Measurements from ENCODE around the gene MYOD1. TPM values are rescaled to one million over a fixed set of nuclear protein-coding genes. Genes with fewer than 3 reads are reported as not detected.

Gene MYOD1
- total RNA-seq, 2 experiments from 2014 or later: not detected

DNA sequence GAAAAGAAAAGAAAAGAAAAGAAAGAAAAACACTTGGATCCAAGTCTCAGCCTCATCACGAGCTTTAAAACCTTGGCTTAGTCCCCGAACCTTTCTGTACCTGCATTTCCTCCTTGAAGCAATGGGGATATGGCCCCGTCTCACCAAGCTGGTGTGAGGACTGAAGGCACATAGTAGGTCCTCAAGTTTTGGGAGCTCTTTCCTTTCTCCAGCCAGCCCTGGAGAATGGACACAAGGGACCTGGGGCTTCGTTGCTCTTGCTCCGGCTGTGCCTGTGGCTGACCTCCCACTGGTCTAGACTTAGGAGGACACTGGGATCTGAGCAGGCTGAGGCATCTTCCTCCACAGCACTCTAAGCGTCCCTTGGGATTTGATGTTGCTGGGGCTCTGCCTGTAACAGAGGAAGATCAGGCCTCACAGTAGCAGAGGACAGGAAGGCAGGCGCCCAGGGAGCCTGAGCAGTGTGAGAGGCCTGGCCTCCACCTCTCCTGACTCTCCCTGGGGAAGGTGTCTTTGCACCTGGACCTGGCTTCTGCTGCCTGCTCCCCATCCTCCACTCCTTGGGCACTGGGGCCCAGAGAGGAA, 48.0 kb downstream of the MYOD1 start:
- H3K27ac ChIP-seq (ENCODE audit: low read depth, low read length, poor library complexity, severe bottlenecking): no peak overlapping the region
- no peaks in the 10 kb centered on the region for H3K9me3 ChIP-seq (ENCODE audit: low read length)
- intact Hi-C loops (cut with micrococcal nuclease; ENCODE audit: unreplicated experiment): no loop called here
- H3K36me3 ChIP-seq (ENCODE audit: insufficient read depth, low read length): no peaks in the 10 kb centered on the region
- ChIA-PET CTCF (ENCODE audit: unreplicated experiment) (no interaction called here), POLR2A (interaction anchor here (0.7 to 0.9 kb wide), 3 partner anchors 14 to 1812 kb away, joined by 3 to 4 read pairs (median 3); no protein-coding TSS in a partner anchor)
- H2AFZ ChIP-seq (ENCODE audit: low read length): no peak overlapping the region
- no peaks in the 10 kb centered on the region for H3K79me2 ChIP-seq (ENCODE audit: insufficient read depth, low read depth, low read length)
- no peaks in the 10 kb centered on the region for H3K9me2 ChIP-seq (ENCODE audit: insufficient read depth, low read length)
- H3K4me2 ChIP-seq (ENCODE audit: low read length): no peak overlapping the region
- no peak overlapping the region for H3K4me3 ChIP-seq (ENCODE audit: low read depth, low read length, poor library complexity, severe bottlenecking)
- TF ChIP-seq EZH2phosphoT487 (IDR thresholded peaks at IDR 0.05; ENCODE audit: borderline replicate concordance, low read depth, low read length): no peak
- TF ChIP-seq, protein P1, sequence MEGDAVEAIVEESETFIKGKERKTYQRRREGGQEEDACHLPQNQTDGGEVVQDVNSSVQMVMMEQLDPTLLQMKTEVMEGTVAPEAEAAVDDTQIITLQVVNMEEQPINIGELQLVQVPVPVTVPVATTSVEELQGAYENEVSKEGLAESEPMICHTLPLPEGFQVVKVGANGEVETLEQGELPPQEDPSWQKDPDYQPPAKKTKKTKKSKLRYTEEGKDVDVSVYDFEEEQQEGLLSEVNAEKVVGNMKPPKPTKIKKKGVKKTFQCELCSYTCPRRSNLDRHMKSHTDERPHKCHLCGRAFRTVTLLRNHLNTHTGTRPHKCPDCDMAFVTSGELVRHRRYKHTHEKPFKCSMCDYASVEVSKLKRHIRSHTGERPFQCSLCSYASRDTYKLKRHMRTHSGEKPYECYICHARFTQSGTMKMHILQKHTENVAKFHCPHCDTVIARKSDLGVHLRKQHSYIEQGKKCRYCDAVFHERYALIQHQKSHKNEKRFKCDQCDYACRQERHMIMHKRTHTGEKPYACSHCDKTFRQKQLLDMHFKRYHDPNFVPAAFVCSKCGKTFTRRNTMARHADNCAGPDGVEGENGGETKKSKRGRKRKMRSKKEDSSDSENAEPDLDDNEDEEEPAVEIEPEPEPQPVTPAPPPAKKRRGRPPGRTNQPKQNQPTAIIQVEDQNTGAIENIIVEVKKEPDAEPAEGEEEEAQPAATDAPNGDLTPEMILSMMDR (conservative IDR thresholded peaks at IDR 0.05; ENCODE audit: low read length): no peak
- BruUV-seq (replicated peaks): no TSS peak
- DNase-seq (ENCODE audit: low spot score): peak; percentile 24
- no peaks in the 10 kb centered on the region for H4K20me1 ChIP-seq (ENCODE audit: insufficient read depth, low read length)
- no peaks in the 10 kb centered on the region for H3K4me1 ChIP-seq (ENCODE audit: insufficient read depth, low read length, poor library complexity, severe bottlenecking)

DNA sequence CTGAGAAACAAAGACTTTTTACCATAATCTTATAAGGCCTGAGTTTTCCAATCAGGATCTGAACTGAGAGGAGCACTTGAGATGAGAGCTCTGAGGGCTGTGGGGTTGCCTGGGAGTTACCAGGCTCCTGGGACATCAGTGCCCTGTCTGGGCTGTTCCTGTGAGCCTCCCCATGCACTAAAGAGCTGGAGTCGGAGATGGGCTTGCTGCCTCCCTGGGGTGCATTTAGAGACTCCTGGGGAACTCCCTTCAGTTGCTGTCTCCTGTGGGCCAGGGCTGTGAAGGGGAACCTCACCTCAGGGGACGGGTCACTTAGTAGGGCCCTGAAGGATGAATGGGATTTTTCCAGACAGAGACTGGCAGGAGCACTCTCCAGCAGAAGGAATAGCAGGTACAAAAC, 48.5 kb downstream of the MYOD1 start:
- Histone ChIP-seq H3K9me2 (ENCODE audit: insufficient read depth, low read length) (no peaks in the 10 kb centered on the region), H3K27ac (ENCODE audit: low read depth, low read length, poor library complexity, severe bottlenecking) (no peak overlapping the region), H3K4me2 (ENCODE audit: low read length) (no peak overlapping the region), H3K4me3 (ENCODE audit: low read depth, low read length, poor library complexity, severe bottlenecking) (no peak overlapping the region), H2AFZ (ENCODE audit: low read length) (no peak overlapping the region), H3K9me3 (ENCODE audit: low read length) (no peaks in the 10 kb centered on the region), H3K36me3 (ENCODE audit: insufficient read depth, low read length) (no peaks in the 10 kb centered on the region), H3K79me2 (ENCODE audit: insufficient read depth, low read depth, low read length) (no peaks in the 10 kb centered on the region), H4K20me1 (ENCODE audit: insufficient read depth, low read length) (no peaks in the 10 kb centered on the region), H3K4me1 (ENCODE audit: insufficient read depth, low read length, poor library complexity, severe bottlenecking) (no peaks in the 10 kb centered on the region)
- intact Hi-C loops (cut with micrococcal nuclease; ENCODE audit: unreplicated experiment): no loop called here
- TF ChIP-seq, protein P1 (conservative IDR thresholded peaks at IDR 0.05; ENCODE audit: low read length): no peak
- no peak for TF ChIP-seq EZH2phosphoT487 (IDR thresholded peaks at IDR 0.05; ENCODE audit: borderline replicate concordance, low read depth, low read length)
- CTCF ChIA-PET (ENCODE audit: unreplicated experiment): no interaction called here
- POLR2A ChIA-PET: interaction anchor here (0.8 kb wide), 1 partner anchor 36 kb away, joined by 3 read pairs; no protein-coding TSS in a partner anchor
- DNase-seq (ENCODE audit: low spot score): no peak
- no TSS peak for BruUV-seq (replicated peaks)

- TF ChIP-seq EZH2phosphoT487 (IDR thresholded peaks at IDR 0.05; ENCODE audit: borderline replicate concordance, low read depth, low read length): no peak
- TF ChIP-seq, protein P1 (conservative IDR thresholded peaks at IDR 0.05; ENCODE audit: low read length): no peak
- Histone ChIP-seq H3K36me3 (ENCODE audit: insufficient read depth, low read length) (no peaks in the 10 kb centered on the region), H3K4me1 (ENCODE audit: insufficient read depth, low read length, poor library complexity, severe bottlenecking) (no peaks in the 10 kb centered on the region), H3K9me2 (ENCODE audit: insufficient read depth, low read length) (no peaks in the 10 kb centered on the region), H3K4me3 (ENCODE audit: low read depth, low read length, poor library complexity, severe bottlenecking) (no peak overlapping the region), H2AFZ (ENCODE audit: low read length) (no peak overlapping the region), H3K4me2 (ENCODE audit: low read length) (no peak overlapping the region), H3K9me3 (ENCODE audit: low read length) (no peaks in the 10 kb centered on the region), H3K27ac (ENCODE audit: low read depth, low read length, poor library complexity, severe bottlenecking) (no peak overlapping the region), H4K20me1 (ENCODE audit: insufficient read depth, low read length) (no peaks in the 10 kb centered on the region), H3K79me2 (ENCODE audit: insufficient read depth, low read depth, low read length) (no peaks in the 10 kb centered on the region)
- no TSS peak for BruUV-seq (replicated peaks)
- intact Hi-C loops (cut with micrococcal nuclease; ENCODE audit: unreplicated experiment): no loop called here
- CTCF ChIA-PET (ENCODE audit: unreplicated experiment): no interaction called here
- no peak for DNase-seq (ENCODE audit: low spot score)
- POLR2A ChIA-PET: no interaction called here
These were observed 49.2 kb downstream of the MYOD1 start for GRCh38 chr11:17768547-17768946.
